Measurements from ENCODE around the gene SELENBP1. TPM values are rescaled to one million over a fixed set of nuclear protein-coding genes. Genes with fewer than 3 reads are reported as not detected.
"Not testable (repeated sequence)": the region's sequence is repeated elsewhere in the genome, so short reads cannot be mapped to it uniquely, and the experiment has no call there.

The SELENBP1 gene
- total and polyA plus RNA-seq, 5 donors from 2014 or later = not detected

- Histone ChIP-seq H3K4me3 (ENCODE audit: low read depth, low read length) (no peak overlapping the region), H3K9me3 (ENCODE audit: control insufficient read depth in 2 of 2, low read length in 2 of 2) (no peaks in the 10 kb centered on the region), H3K36me3 (ENCODE audit: control insufficient read depth, insufficient read depth, low read length) (peaks cover 81% of the 10 kb centered on the region), H3K4me1 (ENCODE audit: control insufficient read depth, insufficient read depth, low read length, poor library complexity, severe bottlenecking) (peaks cover 11% of the 10 kb centered on the region), H3K27ac (ENCODE audit: insufficient read depth, low read length, poor library complexity, severe bottlenecking) (no peak overlapping the region), H3K27me3 (ENCODE audit: control insufficient read depth, insufficient read depth, low read length) (no peaks in the 10 kb centered on the region)
- Mint-ChIP-seq H3K36me3 (peaks cover 58% of the 10 kb centered on the region), H3K4me1 (peaks cover 0 to 23% (median 13%) of the 10 kb centered on the region in 4 donors), H3K9me3 (no peaks in the 10 kb centered on the region), H3K27me3 (no peaks in the 10 kb centered on the region), H3K4me3 (peak overlapping the region in 1 of 4 donors; percentile 68), H3K27ac (peak overlapping the region in 2 of 3 donors; percentile 28 to 69)
- ATAC-seq (ENCODE audit: low read depth in 2 of 2) (no peak), DNase-seq (no peak)
These were observed 32.9 kb upstream of the SELENBP1 start for GRCh38 chr1:151405187-151405951.

DNA sequence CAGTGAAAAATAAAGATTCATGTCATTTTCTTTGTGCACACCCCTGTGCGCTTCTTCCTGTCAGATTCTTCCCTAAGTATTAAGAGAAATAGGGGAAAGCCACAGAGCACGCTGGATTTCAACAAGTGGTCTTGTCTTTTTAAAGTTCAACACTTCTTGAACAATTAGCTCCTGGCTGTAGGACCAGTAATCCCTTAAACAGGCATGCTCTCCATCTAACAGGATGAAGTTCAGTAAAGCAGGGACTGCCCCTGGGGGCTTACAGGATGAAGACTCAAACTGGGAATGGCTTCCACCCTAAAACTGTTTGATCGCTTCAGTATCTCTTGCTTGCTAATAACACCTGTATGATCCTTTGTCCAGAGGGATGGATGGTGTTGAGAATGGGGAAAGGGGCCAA is 31.1 kb upstream of the SELENBP1 start:
- peaks cover 16% of the 10 kb centered on the region for H3K4me1 ChIP-seq (ENCODE audit: control insufficient read depth, insufficient read depth, low read length, poor library complexity, severe bottlenecking)
- peaks cover 46% of the 10 kb centered on the region for H3K36me3 Mint-ChIP-seq
- no peaks in the 10 kb centered on the region for H3K27me3 ChIP-seq (ENCODE audit: control insufficient read depth, insufficient read depth, low read length)
- no peak overlapping the region for H3K4me3 ChIP-seq (ENCODE audit: low read depth, low read length)
- H3K27ac ChIP-seq (ENCODE audit: insufficient read depth, low read length, poor library complexity, severe bottlenecking) = no peak overlapping the region
- no peaks in the 10 kb centered on the region for H3K9me3 ChIP-seq (ENCODE audit: control insufficient read depth in 2 of 2, low read length in 2 of 2)
- H3K27ac Mint-ChIP-seq = peak overlapping the region in 2 of 3 donors; percentile 44 to 52
- H3K36me3 ChIP-seq (ENCODE audit: control insufficient read depth, insufficient read depth, low read length) = peaks cover 64% of the 10 kb centered on the region
- ATAC-seq (ENCODE audit: low read depth in 2 of 2) (no peak), DNase-seq (no peak)
- no peaks in the 10 kb centered on the region for H3K9me3 Mint-ChIP-seq
- peaks cover 5 to 34% (median 23%) of the 10 kb centered on the region in 4 donors for H3K4me1 Mint-ChIP-seq
- H3K4me3 Mint-ChIP-seq = peak overlapping the region in 2 of 4 donors; percentile 66 to 87
- peaks cover 6% of the 10 kb centered on the region for H3K27me3 Mint-ChIP-seq

GRCh38 chr1:151402764-151403163 is 30.3 kb upstream of the SELENBP1 start:
- peaks cover 56% of the 10 kb centered on the region for H3K36me3 ChIP-seq (ENCODE audit: control insufficient read depth, insufficient read depth, low read length)

DNA sequence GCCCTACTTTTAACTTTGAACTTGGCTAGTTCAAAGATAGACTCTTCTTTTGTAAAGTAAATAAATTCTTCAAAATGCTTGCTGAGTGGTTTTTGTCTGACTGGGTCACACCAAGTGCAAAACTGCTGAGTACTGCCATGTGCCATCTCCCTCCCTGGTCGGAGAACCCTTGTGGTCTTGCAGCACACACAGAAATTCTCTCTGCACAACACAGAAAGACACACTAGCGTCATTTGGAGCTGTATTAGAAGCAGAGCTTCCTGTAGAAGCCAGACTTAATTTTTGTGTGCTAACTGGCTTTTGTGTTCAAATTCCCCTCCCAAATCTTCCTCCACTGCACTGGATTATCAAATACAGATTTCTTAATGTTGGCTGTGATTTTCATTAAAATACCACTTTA is 29.4 kb upstream of the SELENBP1 start:
- peaks cover 48% of the 10 kb centered on the region for H3K36me3 ChIP-seq (ENCODE audit: control insufficient read depth, insufficient read depth, low read length)
- peak overlapping the region; percentile 67 to 89 (median 84) for H3K4me3 Mint-ChIP-seq
- no peak overlapping the region for H3K27ac ChIP-seq (ENCODE audit: insufficient read depth, low read length, poor library complexity, severe bottlenecking)
- H3K9me3 ChIP-seq (ENCODE audit: control insufficient read depth in 2 of 2, low read length in 2 of 2) = no peaks in the 10 kb centered on the region
- no peak for ATAC-seq (ENCODE audit: low read depth in 2 of 2)
- peaks cover 40% of the 10 kb centered on the region for H3K36me3 Mint-ChIP-seq
- peaks cover 6% of the 10 kb centered on the region for H3K27me3 Mint-ChIP-seq
- peak overlapping the region; percentile 56 to 62 (median 59) for H3K27ac Mint-ChIP-seq
- peak in 1 of 3 donors; percentile 7 for DNase-seq
- H3K9me3 Mint-ChIP-seq = no peaks in the 10 kb centered on the region
- H3K27me3 ChIP-seq (ENCODE audit: control insufficient read depth, insufficient read depth, low read length) = no peaks in the 10 kb centered on the region
- no peak overlapping the region for H3K4me3 ChIP-seq (ENCODE audit: low read depth, low read length)
- H3K4me1 Mint-ChIP-seq = peaks cover 5 to 37% (median 26%) of the 10 kb centered on the region in 4 donors
- peaks cover 16% of the 10 kb centered on the region for H3K4me1 ChIP-seq (ENCODE audit: control insufficient read depth, insufficient read depth, low read length, poor library complexity, severe bottlenecking)

More at GRCh38 chr1:151402764-151403163, 30.3 kb upstream of the SELENBP1 start:
- peaks cover 16% of the 10 kb centered on the region for H3K4me1 ChIP-seq (ENCODE audit: control insufficient read depth, insufficient read depth, low read length, poor library complexity, severe bottlenecking)
- H3K4me3 ChIP-seq (ENCODE audit: low read depth, low read length) = no peak overlapping the region
- Mint-ChIP-seq H3K36me3 (peaks cover 46% of the 10 kb centered on the region), H3K9me3 (no peaks in the 10 kb centered on the region), H3K4me1 (peaks cover 5 to 37% (median 26%) of the 10 kb centered on the region in 4 donors), H3K27me3 (peaks cover 6% of the 10 kb centered on the region), H3K4me3 (peak overlapping the region in 1 of 4 donors; percentile 87), H3K27ac (peak overlapping the region in 2 of 3 donors; percentile 59 to 62)
- ATAC-seq (ENCODE audit: low read depth in 2 of 2) = no peak
- DNase-seq = no peak
- no peaks in the 10 kb centered on the region for H3K27me3 ChIP-seq (ENCODE audit: control insufficient read depth, insufficient read depth, low read length)
- H3K27ac ChIP-seq (ENCODE audit: insufficient read depth, low read length, poor library complexity, severe bottlenecking) = no peak overlapping the region
- no peaks in the 10 kb centered on the region for H3K9me3 ChIP-seq (ENCODE audit: control insufficient read depth in 2 of 2, low read length in 2 of 2)

DNA sequence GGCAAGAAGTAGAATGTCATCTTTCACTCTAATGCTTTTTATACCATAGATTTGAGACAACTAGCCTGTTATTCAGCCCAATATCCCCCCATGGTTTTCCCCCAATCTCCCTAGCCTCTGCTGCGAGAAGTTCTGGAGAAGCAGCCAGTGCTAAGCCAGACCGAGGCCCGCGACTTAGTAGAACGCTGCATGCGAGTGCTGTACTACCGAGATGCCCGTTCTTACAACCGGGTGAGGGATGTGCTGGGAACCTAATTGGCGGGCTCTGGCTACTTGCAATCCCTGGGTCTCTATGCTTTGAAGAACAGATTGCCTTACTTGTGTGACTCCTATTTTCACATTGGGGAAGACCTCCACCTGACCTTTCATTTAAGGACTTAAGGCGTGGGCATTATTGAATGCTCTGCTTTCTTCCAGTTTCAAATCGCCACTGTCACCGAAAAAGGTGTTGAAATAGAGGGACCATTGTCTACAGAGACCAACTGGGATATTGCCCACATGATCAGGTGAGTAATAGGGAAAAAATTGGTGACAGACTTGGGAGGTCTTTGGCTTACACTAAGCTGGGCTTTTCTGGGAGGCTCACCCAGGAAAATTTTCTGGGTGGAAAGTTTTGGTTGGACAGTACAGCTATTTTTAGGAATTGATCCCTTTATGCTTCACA is 28.8 kb upstream of the SELENBP1 start:
- ATAC-seq (ENCODE audit: low read depth in 2 of 2) (no peak), DNase-seq (no peak)
- H3K27me3 ChIP-seq (ENCODE audit: control insufficient read depth, insufficient read depth, low read length) = no peaks in the 10 kb centered on the region
- peaks cover 16% of the 10 kb centered on the region for H3K4me1 ChIP-seq (ENCODE audit: control insufficient read depth, insufficient read depth, low read length, poor library complexity, severe bottlenecking)
- H3K4me3 ChIP-seq (ENCODE audit: low read depth, low read length) = no peak overlapping the region
- H3K9me3 ChIP-seq (ENCODE audit: control insufficient read depth in 2 of 2, low read length in 2 of 2) = no peaks in the 10 kb centered on the region
- peak overlapping the region in 2 of 3 donors; percentile 97 to 98 for H3K27ac Mint-ChIP-seq
- peaks cover 6% of the 10 kb centered on the region for H3K27me3 Mint-ChIP-seq
- H3K36me3 ChIP-seq (ENCODE audit: control insufficient read depth, insufficient read depth, low read length) = peaks cover 43% of the 10 kb centered on the region
- peak overlapping the region; percentile 92 for H3K27ac ChIP-seq (ENCODE audit: insufficient read depth, low read length, poor library complexity, severe bottlenecking)
- peak overlapping the region; percentile 87 to 93 (median 92) for H3K4me3 Mint-ChIP-seq
- H3K36me3 Mint-ChIP-seq = peaks cover 36% of the 10 kb centered on the region
- H3K9me3 Mint-ChIP-seq = no peaks in the 10 kb centered on the region
- peaks cover 5 to 37% (median 26%) of the 10 kb centered on the region in 4 donors for H3K4me1 Mint-ChIP-seq

- peak; percentile 80 to 95 (median 91) for DNase-seq
- no peaks in the 10 kb centered on the region for H3K9me3 Mint-ChIP-seq
- H3K9me3 ChIP-seq (ENCODE audit: control insufficient read depth in 2 of 2, low read length in 2 of 2) = no peaks in the 10 kb centered on the region
These were observed 27.0 kb upstream of the SELENBP1 start, which contains the start of gene PSMB4 for GRCh38 chr1:151399324-151400171. Gene PSMB4, plus strand, starts transcription at chr1:151399573. Its CDS starts 15 bp downstream, at chr1:151399588.

DNA sequence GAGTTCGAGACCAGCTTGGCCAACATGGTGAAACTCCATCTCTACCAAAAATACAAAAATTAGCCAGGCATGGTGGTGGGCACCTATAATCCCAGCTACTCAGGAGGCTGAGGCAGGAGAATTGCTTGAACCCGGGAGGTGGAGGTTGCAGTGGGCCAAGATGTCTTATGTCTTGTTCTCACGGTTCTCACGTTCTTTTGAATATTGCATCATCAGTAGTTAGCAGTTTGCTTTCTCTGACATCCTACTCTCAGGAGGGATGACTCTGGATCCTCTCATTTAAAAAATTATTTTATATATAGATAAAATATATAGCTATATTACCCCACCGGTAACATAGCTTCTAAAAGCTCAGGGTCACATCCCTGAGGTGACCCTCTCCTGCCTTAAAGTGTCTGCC is 23.8 kb upstream of the SELENBP1 start:
- not testable (repeated sequence) for ATAC-seq (ENCODE audit: low read depth in 2 of 2); H3K9me3 ChIP-seq (ENCODE audit: control insufficient read depth in 2 of 2, low read length in 2 of 2); H3K27me3 ChIP-seq (ENCODE audit: control insufficient read depth, insufficient read depth, low read length); H3K9me3 Mint-ChIP-seq; H3K4me3 ChIP-seq (ENCODE audit: low read depth, low read length); DNase-seq; H3K36me3 ChIP-seq (ENCODE audit: control insufficient read depth, insufficient read depth, low read length); H3K36me3 Mint-ChIP-seq; H3K27ac Mint-ChIP-seq; H3K27ac ChIP-seq (ENCODE audit: insufficient read depth, low read length, poor library complexity, severe bottlenecking)
- peaks cover 5 to 25% (median 19%) of the 10 kb centered on the region in 4 donors for H3K4me1 Mint-ChIP-seq
- H3K27me3 Mint-ChIP-seq = peaks cover 29% of the 10 kb centered on the region
- H3K4me3 Mint-ChIP-seq = peak overlapping the region in 2 of 4 donors; percentile 45 to 63
- H3K4me1 ChIP-seq (ENCODE audit: control insufficient read depth, insufficient read depth, low read length, poor library complexity, severe bottlenecking) = peaks cover 14% of the 10 kb centered on the region

More at GRCh38 chr1:151399324-151400171, 27.0 kb upstream of the SELENBP1 start, which contains the start of gene PSMB4:
- H3K4me1 Mint-ChIP-seq = peaks cover 5 to 37% (median 26%) of the 10 kb centered on the region in 4 donors
- Histone ChIP-seq H3K4me1 (ENCODE audit: control insufficient read depth, insufficient read depth, low read length, poor library complexity, severe bottlenecking) (peaks cover 16% of the 10 kb centered on the region), H3K36me3 (ENCODE audit: control insufficient read depth, insufficient read depth, low read length) (peaks cover 27% of the 10 kb centered on the region), H3K4me3 (ENCODE audit: low read depth, low read length) (peak within 1 kb of the TSS; percentile 96), H3K27me3 (ENCODE audit: control insufficient read depth, insufficient read depth, low read length) (no peaks in the 10 kb centered on the region), H3K27ac (ENCODE audit: insufficient read depth, low read length, poor library complexity, severe bottlenecking) (peak within 1 kb of the TSS; percentile 92)
- peak within 1 kb of the TSS; percentile 87 to 93 (median 92) for H3K4me3 Mint-ChIP-seq
- ATAC-seq (ENCODE audit: low read depth in 2 of 2) = peak; percentile 91 to 93
- peak within 1 kb of the TSS; percentile 97 to 100 (median 98) for H3K27ac Mint-ChIP-seq
- H3K36me3 Mint-ChIP-seq = peaks cover 25% of the 10 kb centered on the region
- H3K27me3 Mint-ChIP-seq = peaks cover 8% of the 10 kb centered on the region
